ENCODE data around the gene FCGR3A.
"Not testable (repeated sequence)": the region's sequence is repeated elsewhere in the genome, so short reads cannot be mapped to it uniquely, and the experiment has no call there.

DNA sequence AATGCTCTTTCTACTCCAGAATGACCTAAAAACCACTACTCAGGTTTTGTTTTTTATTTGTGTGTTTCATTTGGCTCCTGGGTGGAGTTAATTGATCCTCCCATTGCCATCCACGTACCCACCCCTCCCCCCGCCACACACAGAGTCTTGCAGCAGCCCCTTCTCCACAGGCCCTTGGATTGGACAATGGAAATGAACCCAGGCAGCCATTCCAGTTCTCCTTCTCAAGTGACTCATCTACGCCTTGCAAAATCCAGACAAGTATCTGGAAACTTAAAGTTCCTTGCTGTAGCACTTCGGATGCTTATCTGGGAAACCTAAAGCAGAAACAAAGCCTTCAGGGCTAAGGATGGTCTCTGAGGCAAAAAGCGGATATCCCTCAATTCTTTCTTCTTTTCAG, 1.3 kb upstream of the FCGR3A start:
- TF ChIP-seq EZH2 (IDR thresholded peaks at IDR 0.05; ENCODE audit: low read length, unreplicated experiment); EZH2phosphoT487 (IDR thresholded peaks at IDR 0.05; ENCODE audit: borderline replicate concordance, low read length): not testable (repeated sequence)
- TF ChIP-seq, protein P1, sequence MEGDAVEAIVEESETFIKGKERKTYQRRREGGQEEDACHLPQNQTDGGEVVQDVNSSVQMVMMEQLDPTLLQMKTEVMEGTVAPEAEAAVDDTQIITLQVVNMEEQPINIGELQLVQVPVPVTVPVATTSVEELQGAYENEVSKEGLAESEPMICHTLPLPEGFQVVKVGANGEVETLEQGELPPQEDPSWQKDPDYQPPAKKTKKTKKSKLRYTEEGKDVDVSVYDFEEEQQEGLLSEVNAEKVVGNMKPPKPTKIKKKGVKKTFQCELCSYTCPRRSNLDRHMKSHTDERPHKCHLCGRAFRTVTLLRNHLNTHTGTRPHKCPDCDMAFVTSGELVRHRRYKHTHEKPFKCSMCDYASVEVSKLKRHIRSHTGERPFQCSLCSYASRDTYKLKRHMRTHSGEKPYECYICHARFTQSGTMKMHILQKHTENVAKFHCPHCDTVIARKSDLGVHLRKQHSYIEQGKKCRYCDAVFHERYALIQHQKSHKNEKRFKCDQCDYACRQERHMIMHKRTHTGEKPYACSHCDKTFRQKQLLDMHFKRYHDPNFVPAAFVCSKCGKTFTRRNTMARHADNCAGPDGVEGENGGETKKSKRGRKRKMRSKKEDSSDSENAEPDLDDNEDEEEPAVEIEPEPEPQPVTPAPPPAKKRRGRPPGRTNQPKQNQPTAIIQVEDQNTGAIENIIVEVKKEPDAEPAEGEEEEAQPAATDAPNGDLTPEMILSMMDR (conservative IDR thresholded peaks at IDR 0.05; ENCODE audit: low read depth, low read length) = not testable (repeated sequence)
